Measurements from ENCODE around the gene SCN1B. TPM values are rescaled to one million over a fixed set of nuclear protein-coding genes. Genes with fewer than 3 reads are reported as not detected.

Gene SCN1B
- total RNA-seq, 3 donors from 2014 or later (not counting 1 experiment from before 2014, with no cell fraction given), result 0.94 to 1.5 (median 1.1) TPM

DNA sequence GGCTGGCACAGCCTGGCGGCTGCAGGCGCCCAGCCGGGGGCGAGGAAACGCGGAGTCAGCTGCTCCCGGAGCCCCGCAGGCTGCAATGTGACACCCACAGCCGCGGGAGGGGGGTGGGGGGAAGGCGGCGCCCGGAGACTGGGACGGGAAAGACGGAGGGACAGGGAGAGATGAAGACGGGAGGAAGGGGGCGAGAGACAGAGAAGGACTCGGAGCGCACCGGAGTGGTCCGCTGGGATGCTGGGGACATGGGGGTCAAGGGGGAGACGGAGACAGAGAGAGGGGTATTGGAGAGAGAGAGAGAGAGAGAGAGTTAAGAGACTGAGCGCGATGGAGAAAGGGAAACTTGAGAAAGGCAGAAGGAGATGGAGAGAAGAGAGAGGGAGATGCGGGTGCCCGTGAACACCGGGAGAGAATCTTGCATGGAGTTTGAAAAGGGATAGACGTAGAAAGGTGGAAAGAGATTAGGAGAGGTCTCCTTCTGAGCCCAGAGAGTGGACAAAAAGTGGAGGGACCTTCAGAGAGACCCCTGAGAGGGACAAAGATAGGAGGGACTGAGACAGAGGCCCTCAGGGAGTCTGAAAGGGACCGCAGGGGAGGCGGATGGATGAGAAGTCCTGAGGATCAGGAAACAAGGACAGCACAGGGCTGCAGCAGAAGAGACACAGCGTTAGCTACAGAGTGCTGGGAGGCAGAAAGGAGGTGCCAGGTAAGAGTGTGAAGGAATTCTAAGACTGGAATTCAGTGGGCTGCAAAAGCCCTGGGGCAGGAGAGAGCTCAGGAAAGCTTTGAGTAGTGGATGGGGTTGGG lies 1.0 kb downstream of the SCN1B start:
- Histone ChIP-seq H3K4me3 (ENCODE audit: low read length) (no peak overlapping the region), H3K27me3 (ENCODE audit: control insufficient read depth, insufficient read depth, low read length) (peaks cover 16% of the 10 kb centered on the region), H3K4me1 (ENCODE audit: control insufficient read depth, insufficient read depth, low read length) (peaks cover 14% of the 10 kb centered on the region), H3K27ac (ENCODE audit: low read length) (no peak overlapping the region), H3K36me3 (ENCODE audit: control insufficient read depth, insufficient read depth, low read length) (peaks cover 5% of the 10 kb centered on the region), H3K9me3 (ENCODE audit: control insufficient read depth, insufficient read depth, low read length) (no peaks in the 10 kb centered on the region)
- no peaks in the 10 kb centered on the region for H3K36me3 Mint-ChIP-seq
- H3K9me3 Mint-ChIP-seq, result no peaks in the 10 kb centered on the region
- H3K4me3 Mint-ChIP-seq, result peak overlapping the region; percentile 79
- peaks cover 11 to 24% of the 10 kb centered on the region in 2 donors for H3K4me1 Mint-ChIP-seq
- H3K27me3 Mint-ChIP-seq (ENCODE audit: low read depth in 2 of 2), result peaks cover 15 to 16% of the 10 kb centered on the region in 2 donors
- intact Hi-C loops (cut with micrococcal nuclease), result no loop called here
- WGBS (ENCODE audit: insufficient coverage), result 15% methylated on average over 31 of the region's 31 CpGs
- DNase-seq (no peak), ATAC-seq (no peak)
- H3K27ac Mint-ChIP-seq, result no peak overlapping the region
- TF ChIP-seq, protein P1, sequence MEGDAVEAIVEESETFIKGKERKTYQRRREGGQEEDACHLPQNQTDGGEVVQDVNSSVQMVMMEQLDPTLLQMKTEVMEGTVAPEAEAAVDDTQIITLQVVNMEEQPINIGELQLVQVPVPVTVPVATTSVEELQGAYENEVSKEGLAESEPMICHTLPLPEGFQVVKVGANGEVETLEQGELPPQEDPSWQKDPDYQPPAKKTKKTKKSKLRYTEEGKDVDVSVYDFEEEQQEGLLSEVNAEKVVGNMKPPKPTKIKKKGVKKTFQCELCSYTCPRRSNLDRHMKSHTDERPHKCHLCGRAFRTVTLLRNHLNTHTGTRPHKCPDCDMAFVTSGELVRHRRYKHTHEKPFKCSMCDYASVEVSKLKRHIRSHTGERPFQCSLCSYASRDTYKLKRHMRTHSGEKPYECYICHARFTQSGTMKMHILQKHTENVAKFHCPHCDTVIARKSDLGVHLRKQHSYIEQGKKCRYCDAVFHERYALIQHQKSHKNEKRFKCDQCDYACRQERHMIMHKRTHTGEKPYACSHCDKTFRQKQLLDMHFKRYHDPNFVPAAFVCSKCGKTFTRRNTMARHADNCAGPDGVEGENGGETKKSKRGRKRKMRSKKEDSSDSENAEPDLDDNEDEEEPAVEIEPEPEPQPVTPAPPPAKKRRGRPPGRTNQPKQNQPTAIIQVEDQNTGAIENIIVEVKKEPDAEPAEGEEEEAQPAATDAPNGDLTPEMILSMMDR (IDR thresholded peaks at IDR 0.05), result no peak

DNA sequence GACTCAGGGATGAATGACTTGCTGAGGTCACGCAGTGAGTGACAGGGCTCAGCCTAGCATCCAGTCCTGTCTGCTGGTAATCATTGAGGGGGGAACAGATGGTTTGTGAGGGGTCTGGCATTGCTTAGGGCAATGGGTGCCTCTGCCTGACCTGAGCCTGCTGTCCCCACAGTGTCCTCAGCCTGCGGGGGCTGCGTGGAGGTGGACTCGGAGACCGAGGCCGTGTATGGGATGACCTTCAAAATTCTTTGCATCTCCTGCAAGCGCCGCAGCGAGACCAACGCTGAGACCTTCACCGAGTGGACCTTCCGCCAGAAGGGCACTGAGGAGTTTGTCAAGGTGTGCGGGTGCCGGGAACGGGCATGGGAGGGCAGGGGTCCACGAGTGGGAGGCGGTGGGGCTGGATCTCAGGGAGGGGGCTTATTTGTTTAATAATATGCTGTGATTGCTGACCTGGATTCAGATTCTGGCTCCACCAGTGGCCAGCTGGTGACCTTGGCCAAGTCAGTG lies 2.1 kb downstream of the SCN1B start:
- peak overlapping the region; percentile 4 for H3K4me3 Mint-ChIP-seq
- no peak overlapping the region for H3K27ac Mint-ChIP-seq
- 94% methylated on average over 17 of the region's 17 CpGs for WGBS (ENCODE audit: insufficient coverage)

DNA sequence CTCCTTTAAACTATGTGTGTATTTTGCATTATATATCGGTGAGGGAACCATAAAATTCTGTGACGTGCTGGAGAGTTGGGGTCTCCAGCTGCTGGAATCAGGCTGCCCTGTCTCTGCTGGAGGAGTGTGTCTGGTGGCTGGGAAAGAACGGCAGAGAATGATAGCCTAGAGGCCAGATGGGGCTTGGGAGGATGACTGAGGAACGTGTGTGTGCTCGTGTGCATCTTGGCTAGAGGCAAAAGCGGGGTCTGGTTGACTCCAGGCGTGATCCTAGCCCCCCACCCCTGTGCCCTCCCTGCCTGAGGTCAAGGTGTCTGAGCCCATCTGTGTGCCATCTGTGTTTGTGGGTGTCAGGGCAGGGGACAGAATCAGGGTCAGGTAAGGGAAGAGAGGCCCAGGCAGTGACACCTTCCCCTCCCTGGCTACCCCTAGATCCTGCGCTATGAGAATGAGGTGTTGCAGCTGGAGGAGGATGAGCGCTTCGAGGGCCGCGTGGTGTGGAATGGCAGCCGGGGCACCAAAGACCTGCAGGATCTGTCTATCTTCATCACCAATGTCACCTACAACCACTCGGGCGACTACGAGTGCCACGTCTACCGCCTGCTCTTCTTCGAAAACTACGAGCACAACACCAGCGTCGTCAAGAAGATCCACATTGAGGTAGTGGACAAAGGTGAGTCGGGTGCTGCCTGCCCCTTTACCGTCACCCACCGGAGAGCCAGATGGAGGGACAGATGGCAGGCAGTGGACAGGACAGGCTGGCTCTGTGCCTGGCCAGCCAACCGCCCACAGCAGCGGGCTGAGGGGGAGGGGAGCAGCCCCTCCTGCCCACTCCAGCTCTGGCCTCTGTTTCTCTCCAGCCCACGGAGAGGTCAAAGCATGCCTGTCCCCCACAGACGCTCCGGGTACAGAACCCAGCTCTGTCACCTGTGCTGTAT lies 3.1 kb downstream of the SCN1B start:
- intact Hi-C loops (cut with micrococcal nuclease), result no loop called here
- peaks cover 21% of the 10 kb centered on the region for H3K4me1 ChIP-seq (ENCODE audit: control insufficient read depth, insufficient read depth, low read length)
- H3K27me3 Mint-ChIP-seq (ENCODE audit: low read depth in 2 of 2), result peaks cover 15 to 16% of the 10 kb centered on the region in 2 donors
- no peak overlapping the region for H3K4me3 Mint-ChIP-seq
- 91% methylated on average over 30 of the region's 30 CpGs for WGBS (ENCODE audit: insufficient coverage)
- no peaks in the 10 kb centered on the region for H3K36me3 ChIP-seq (ENCODE audit: control insufficient read depth, insufficient read depth, low read length)
- no peak overlapping the region for H3K4me3 ChIP-seq (ENCODE audit: low read length)
- no peaks in the 10 kb centered on the region for H3K9me3 ChIP-seq (ENCODE audit: control insufficient read depth, insufficient read depth, low read length)
- H3K9me3 Mint-ChIP-seq, result no peaks in the 10 kb centered on the region
- peaks cover 16% of the 10 kb centered on the region for H3K27me3 ChIP-seq (ENCODE audit: control insufficient read depth, insufficient read depth, low read length)
- H3K27ac Mint-ChIP-seq, result no peak overlapping the region
- ATAC-seq, result no peak
- H3K27ac ChIP-seq (ENCODE audit: low read length), result no peak overlapping the region
- H3K4me1 Mint-ChIP-seq, result peaks cover 8 to 14% of the 10 kb centered on the region in 2 donors
- TF ChIP-seq, protein P1 (IDR thresholded peaks at IDR 0.05), result no peak
- DNase-seq, result no peak
- H3K36me3 Mint-ChIP-seq, result no peaks in the 10 kb centered on the region

More for the DNA sequence above, 2.1 kb downstream of the SCN1B start:
- Histone ChIP-seq H3K27ac (ENCODE audit: low read length) (no peak overlapping the region), H3K9me3 (ENCODE audit: control insufficient read depth, insufficient read depth, low read length) (no peaks in the 10 kb centered on the region), H3K4me1 (ENCODE audit: control insufficient read depth, insufficient read depth, low read length) (peaks cover 14% of the 10 kb centered on the region), H3K27me3 (ENCODE audit: control insufficient read depth, insufficient read depth, low read length) (peaks cover 16% of the 10 kb centered on the region), H3K4me3 (ENCODE audit: low read length) (no peak overlapping the region), H3K36me3 (ENCODE audit: control insufficient read depth, insufficient read depth, low read length) (no peaks in the 10 kb centered on the region)
- no peaks in the 10 kb centered on the region for H3K36me3 Mint-ChIP-seq
- peaks cover 15 to 16% of the 10 kb centered on the region in 2 donors for H3K27me3 Mint-ChIP-seq (ENCODE audit: low read depth in 2 of 2)
- no peak for DNase-seq
- no peak for ATAC-seq
- peaks cover 11 to 19% of the 10 kb centered on the region in 2 donors for H3K4me1 Mint-ChIP-seq
- H3K9me3 Mint-ChIP-seq, result no peaks in the 10 kb centered on the region
- intact Hi-C loops (cut with micrococcal nuclease), result no loop called here
- TF ChIP-seq, protein P1 (IDR thresholded peaks at IDR 0.05), result no peak
